Measurements from ENCODE around the gene SNRPF.

DNA sequence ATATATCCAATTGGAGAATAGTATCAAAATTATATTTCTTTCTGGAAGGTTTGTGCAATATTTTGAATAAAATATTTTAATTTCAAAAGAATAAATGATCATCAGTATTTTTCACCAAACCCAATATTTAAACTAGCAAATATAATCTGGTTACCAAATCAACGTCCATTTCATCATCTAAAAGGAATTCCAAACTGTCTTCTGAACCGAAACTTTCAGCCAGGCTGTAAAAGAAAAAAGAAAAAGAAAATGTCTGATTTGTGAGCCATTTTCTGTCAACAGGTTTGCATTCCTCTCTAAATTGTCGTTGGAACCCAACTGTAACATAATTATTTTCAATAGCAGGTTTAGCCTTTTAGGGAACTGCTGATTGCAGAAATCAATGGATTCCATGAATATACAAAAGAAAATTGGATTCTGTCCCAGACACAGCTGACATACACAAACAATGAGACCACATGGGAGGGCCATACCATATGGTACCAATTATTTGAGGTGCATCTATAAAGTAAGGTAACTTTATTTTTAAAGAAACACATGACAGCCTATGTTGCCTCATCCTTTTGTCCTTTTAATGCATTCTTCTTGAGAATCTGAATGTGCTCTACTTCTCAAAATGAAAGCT is 22.7 kb downstream of the SNRPF start:
- TF ChIP-seq, protein P1, sequence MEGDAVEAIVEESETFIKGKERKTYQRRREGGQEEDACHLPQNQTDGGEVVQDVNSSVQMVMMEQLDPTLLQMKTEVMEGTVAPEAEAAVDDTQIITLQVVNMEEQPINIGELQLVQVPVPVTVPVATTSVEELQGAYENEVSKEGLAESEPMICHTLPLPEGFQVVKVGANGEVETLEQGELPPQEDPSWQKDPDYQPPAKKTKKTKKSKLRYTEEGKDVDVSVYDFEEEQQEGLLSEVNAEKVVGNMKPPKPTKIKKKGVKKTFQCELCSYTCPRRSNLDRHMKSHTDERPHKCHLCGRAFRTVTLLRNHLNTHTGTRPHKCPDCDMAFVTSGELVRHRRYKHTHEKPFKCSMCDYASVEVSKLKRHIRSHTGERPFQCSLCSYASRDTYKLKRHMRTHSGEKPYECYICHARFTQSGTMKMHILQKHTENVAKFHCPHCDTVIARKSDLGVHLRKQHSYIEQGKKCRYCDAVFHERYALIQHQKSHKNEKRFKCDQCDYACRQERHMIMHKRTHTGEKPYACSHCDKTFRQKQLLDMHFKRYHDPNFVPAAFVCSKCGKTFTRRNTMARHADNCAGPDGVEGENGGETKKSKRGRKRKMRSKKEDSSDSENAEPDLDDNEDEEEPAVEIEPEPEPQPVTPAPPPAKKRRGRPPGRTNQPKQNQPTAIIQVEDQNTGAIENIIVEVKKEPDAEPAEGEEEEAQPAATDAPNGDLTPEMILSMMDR (IDR thresholded peaks at IDR 0.05): no peak
- TF ChIP-seq ZFX (IDR thresholded peaks at IDR 0.05; ENCODE audit: borderline replicate concordance): no peak

Measured in 22Rv1 (cell line).